K562 (cell line): ENCODE results near the gene PRPF38A. TPM values are rescaled to one million over a fixed set of nuclear protein-coding genes. Genes with fewer than 3 reads are reported as not detected.

ENCODE experiments used
- EP300 ChIP-seq: IDR thresholded peaks from 2 replicates; pipeline ENCODE4 v1.6.1; 2012; ENCODE audit warnings: low read length, improper control_type of control experiment
- ETV1 ChIP-seq: fragments of 450-650 bp; conservative IDR thresholded peaks from 2 replicates; pipeline ENCODE4 v1.6.1; 2016; ENCODE audit warnings: missing genetic modification characterization, control low read depth, low read depth, missing compliant biosample characterization
- HNRNPLL ChIP-seq: fragments of 200-400 bp; formaldehyde crosslinking; IDR thresholded peaks from 2 replicates; pipeline ENCODE4 v1.6.1; 2017; ENCODE audit warnings: low read length, low read depth, mild to moderate bottlenecking; ENCODE audit not compliant: poor library complexity, severe bottlenecking
- KLF13 ChIP-seq: fragments of 450-650 bp; IDR thresholded peaks from 2 replicates; pipeline ENCODE4 v1.6.1; 2016; ENCODE audit warnings: missing genetic modification characterization, low read depth, mild to moderate bottlenecking, missing compliant biosample characterization, moderate library complexity, borderline replicate concordance
- MEF2D ChIP-seq: conservative IDR thresholded peaks from 2 replicates; pipeline ENCODE4 v1.6.1; 2016; ENCODE audit warnings: low read depth, missing genetic modification characterization, missing compliant biosample characterization
- MTA3 ChIP-seq: fragments of 450-650 bp; formaldehyde crosslinking; IDR thresholded peaks from 2 replicates; pipeline ENCODE4 v1.6.1; 2017; ENCODE audit warnings: mild to moderate bottlenecking, borderline replicate concordance
- NELFE ChIP-seq: IDR thresholded peaks from 2 replicates; pipeline ENCODE4 v1.6.1; 2011; ENCODE audit warnings: mild to moderate bottlenecking; ENCODE audit not compliant: insufficient read depth, insufficient read length
- RBFOX2 ChIP-seq: fragments of 200-400 bp; formaldehyde crosslinking; IDR thresholded peaks from 2 replicates; pipeline ENCODE4 v1.6.1; 2017; ENCODE audit warnings: low read depth, mild to moderate bottlenecking, low read length, moderate library complexity
- TOE1 ChIP-seq, 2 experiments: fragments of 450-650 bp in 1 of 2; sonication (generic) in 1 of 2; formaldehyde crosslinking in 1 of 2; IDR thresholded peaks; 2 replicates each; pipeline versions ENCODE4 v1.7.1 to v1.8.0; 2016 to 2022; ENCODE audit warnings: borderline replicate concordance in 2 of 2, mild to moderate bottlenecking in 2 of 2, antibody characterized with exemption in 1 of 2, inconsistent platforms in 1 of 2, low read depth in 1 of 2, missing genetic modification reagents in 1 of 2, moderate library complexity in 1 of 2
- ZNF282 ChIP-seq: sonication (generic); formaldehyde crosslinking; IDR thresholded peaks from 2 replicates; pipeline ENCODE4 v1.8.1; 2023; ENCODE audit warnings: missing genetic modification reagents
- polyA plus RNA-seq, 8 experiments: library from polyadenylated mRNA; depleted of rRNA in 4 of 8; stranded (reverse) in 5 of 8; unstranded in 3 of 8; fragments of >200 nt; fragmentation: Nextera tagmentation in 2 of 8; fragmentation: Illumina TruSeq in 1 of 8; extraction: Ambion mirVana in 2 of 8; extraction: Trizol in 1 of 8; gene quantifications; 2 replicates each; pipeline versions ENCODE4 v1.2.1 to v1.2.3, GENCODE V29; 2011 to 2014; ENCODE audit warnings: inconsistent platforms in 1 of 8, missing spikeins in 1 of 8
- total RNA-seq, 7 experiments: library from RNA; depleted of rRNA in 6 of 7; stranded (reverse); fragments of >200 nt in 6 of 7; fragmentation: Illumina TruSeq in 2 of 7; extraction: Trizol in 2 of 7; gene quantifications; 2 replicates each; pipeline versions ENCODE4 v1.2.1 to v1.2.3, GENCODE V29; 2011 to 2021; ENCODE audit warnings: low replicate concordance in 1 of 7
- TF ChIP-seq, protein P1 (sequence below), 2 experiments: fragments of 450-650 bp in 1 of 2; sonication (generic) in 1 of 2; formaldehyde crosslinking in 1 of 2; IDR thresholded peaks; 2 replicates each; pipeline versions ENCODE4 v1.7.1 to v1.9.0; 2016 to 2022; ENCODE audit warnings: inconsistent platforms in 1 of 2, mild to moderate bottlenecking in 1 of 2, missing genetic modification reagents in 1 of 2
- TF ChIP-seq, protein P2 (sequence below): fragments of 250-450 bp; sonication (Bioruptor Pico); IDR thresholded peaks from 2 replicates; pipeline ENCODE4 v1.8.0; 2022; ENCODE audit warnings: moderate library complexity, mild to moderate bottlenecking, inconsistent platforms
- TF ChIP-seq, protein P3 (sequence below): fragments of 250-450 bp; sonication (Bioruptor Pico); IDR thresholded peaks from 2 replicates; pipeline ENCODE4 v1.4.0; 2020; ENCODE audit warnings: mild to moderate bottlenecking, moderate library complexity

The PRPF38A gene
- total and polyA plus RNA-seq, 9 of the 15 experiments (the other 6 are each of a cell fraction or from before 2014, with no cell fraction given): 53.6 to 198 (median 89.2) TPM

DNA sequence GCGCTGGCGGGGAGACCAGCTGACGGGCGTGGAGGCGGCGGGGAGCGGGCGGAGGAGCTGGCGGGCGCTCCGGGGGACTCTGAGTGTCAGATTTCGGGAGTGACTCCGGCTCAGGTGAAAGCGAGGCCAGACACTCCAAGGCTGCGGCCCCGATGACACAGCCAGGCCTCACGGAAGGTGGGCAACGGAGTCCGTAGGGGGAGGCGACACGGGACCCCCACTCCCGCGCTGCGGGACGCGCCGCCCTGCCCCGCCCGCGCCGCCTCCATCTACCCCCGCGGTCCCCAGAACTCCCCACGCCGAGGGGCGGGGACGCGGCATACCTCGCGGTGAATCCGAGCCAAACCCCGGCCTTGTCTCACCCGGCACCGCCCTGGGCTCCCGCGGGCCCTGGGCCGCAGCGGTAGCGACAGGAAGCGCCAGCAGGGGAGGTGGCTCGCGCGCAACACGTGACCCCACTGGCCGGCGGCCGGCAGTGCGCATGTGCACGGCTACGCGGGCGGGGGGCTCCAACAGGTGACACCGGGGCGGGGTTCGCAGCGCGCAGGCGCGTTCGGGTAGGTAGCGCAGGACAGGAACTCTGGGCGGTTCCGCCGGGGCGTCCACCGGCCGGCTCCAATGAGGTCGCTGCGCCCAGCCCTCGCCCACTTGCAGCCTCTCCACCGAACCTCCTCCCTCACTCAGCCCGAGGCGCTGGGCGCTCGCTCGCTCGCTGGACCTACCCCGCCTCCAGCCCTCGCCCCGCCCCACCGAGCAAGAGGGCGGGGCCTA is 38.5 kb upstream of the PRPF38A start, which contains the start of gene CC2D1B (continued):
- TF ChIP-seq, protein P1, sequence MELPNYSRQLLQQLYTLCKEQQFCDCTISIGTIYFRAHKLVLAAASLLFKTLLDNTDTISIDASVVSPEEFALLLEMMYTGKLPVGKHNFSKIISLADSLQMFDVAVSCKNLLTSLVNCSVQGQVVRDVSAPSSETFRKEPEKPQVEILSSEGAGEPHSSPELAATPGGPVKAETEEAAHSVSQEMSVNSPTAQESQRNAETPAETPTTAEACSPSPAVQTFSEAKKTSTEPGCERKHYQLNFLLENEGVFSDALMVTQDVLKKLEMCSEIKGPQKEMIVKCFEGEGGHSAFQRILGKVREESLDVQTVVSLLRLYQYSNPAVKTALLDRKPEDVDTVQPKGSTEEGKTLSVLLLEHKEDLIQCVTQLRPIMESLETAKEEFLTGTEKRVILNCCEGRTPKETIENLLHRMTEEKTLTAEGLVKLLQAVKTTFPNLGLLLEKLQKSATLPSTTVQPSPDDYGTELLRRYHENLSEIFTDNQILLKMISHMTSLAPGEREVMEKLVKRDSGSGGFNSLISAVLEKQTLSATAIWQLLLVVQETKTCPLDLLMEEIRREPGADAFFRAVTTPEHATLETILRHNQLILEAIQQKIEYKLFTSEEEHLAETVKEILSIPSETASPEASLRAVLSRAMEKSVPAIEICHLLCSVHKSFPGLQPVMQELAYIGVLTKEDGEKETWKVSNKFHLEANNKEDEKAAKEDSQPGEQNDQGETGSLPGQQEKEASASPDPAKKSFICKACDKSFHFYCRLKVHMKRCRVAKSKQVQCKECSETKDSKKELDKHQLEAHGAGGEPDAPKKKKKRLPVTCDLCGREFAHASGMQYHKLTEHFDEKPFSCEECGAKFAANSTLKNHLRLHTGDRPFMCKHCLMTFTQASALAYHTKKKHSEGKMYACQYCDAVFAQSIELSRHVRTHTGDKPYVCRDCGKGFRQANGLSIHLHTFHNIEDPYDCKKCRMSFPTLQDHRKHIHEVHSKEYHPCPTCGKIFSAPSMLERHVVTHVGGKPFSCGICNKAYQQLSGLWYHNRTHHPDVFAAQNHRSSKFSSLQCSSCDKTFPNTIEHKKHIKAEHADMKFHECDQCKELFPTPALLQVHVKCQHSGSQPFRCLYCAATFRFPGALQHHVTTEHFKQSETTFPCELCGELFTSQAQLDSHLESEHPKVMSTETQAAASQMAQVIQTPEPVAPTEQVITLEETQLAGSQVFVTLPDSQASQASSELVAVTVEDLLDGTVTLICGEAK (IDR thresholded peaks at IDR 0.05): no peak
- TF ChIP-seq, protein P1 (CRISPR knock-in tag; IDR thresholded peaks at IDR 0.05): 0 out of 2 replicates have a peak, but pooled peaks have one; percentile 27
- TF ChIP-seq MTA3: peak; percentile 59; the same call in 1 of the 2 replicates
- TF ChIP-seq, protein P2, sequence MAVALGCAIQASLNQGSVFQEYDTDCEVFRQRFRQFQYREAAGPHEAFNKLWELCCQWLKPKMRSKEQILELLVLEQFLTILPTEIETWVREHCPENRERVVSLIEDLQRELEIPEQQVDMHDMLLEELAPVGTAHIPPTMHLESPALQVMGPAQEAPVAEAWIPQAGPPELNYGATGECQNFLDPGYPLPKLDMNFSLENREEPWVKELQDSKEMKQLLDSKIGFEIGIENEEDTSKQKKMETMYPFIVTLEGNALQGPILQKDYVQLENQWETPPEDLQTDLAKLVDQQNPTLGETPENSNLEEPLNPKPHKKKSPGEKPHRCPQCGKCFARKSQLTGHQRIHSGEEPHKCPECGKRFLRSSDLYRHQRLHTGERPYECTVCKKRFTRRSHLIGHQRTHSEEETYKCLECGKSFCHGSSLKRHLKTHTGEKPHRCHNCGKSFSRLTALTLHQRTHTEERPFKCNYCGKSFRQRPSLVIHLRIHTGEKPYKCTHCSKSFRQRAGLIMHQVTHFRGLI: no peak
- TF ChIP-seq, protein P3, sequence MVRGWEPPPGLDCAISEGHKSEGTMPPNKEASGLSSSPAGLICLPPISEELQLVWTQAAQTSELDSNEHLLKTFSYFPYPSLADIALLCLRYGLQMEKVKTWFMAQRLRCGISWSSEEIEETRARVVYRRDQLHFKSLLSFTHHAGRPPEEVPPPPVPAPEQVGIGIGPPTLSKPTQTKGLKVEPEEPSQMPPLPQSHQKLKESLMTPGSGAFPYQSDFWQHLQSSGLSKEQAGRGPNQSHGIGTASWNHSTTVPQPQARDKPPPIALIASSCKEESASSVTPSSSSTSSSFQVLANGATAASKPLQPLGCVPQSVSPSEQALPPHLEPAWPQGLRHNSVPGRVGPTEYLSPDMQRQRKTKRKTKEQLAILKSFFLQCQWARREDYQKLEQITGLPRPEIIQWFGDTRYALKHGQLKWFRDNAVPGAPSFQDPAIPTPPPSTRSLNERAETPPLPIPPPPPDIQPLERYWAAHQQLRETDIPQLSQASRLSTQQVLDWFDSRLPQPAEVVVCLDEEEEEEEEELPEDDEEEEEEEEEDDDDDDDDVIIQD (CRISPR knock-in tag): no peak
- TF ChIP-seq NELFE: no peak
- peak; percentile 84; the same call in 1 of the 2 replicates for TF ChIP-seq ZNF282
- peak; percentile 96 for TF ChIP-seq RBFOX2
- TF ChIP-seq TOE1 (IDR thresholded peaks at IDR 0.05; ENCODE audit: borderline replicate concordance): peak; percentile 97
- TF ChIP-seq TOE1 (CRISPR knock-in tag; IDR thresholded peaks at IDR 0.05; ENCODE audit: borderline replicate concordance, low read depth): 0 out of 2 replicates have a peak, but pooled peaks have one; percentile 1
- TF ChIP-seq ETV1 (tag): peak; percentile 67
- TF ChIP-seq HNRNPLL: peak; percentile 17
- TF ChIP-seq MEF2D (tag): no peak
- TF ChIP-seq EP300: peak; percentile 18; the same call in 1 of the 2 replicates
- TF ChIP-seq KLF13 (tag): peak; percentile 22; the same call in 1 of the 2 replicates
